Osteoblast (primary cell): ENCODE data around the gene GLCCI1. TPM values are rescaled to one million over a fixed set of nuclear protein-coding genes. Genes with fewer than 3 reads are reported as not detected.

Experiments
- DNase-seq: peaks from one replicate; pipeline ENCODE4 v3.0.0; 2011; ENCODE audit warnings: low spot score, mixed read lengths; ENCODE audit not compliant: insufficient read length; ENCODE audit errors: missing footprints
- H2AFZ ChIP-seq: 2 replicates; pipeline ENCODE4 v1.6.0; 2011; ENCODE audit warnings: mild to moderate bottlenecking, low read length
- H3K27ac ChIP-seq: 2 replicates; pipeline ENCODE4 v1.5.1; 2011; ENCODE audit warnings: mild to moderate bottlenecking, low read depth, low read length, moderate library complexity
- H3K27me3 ChIP-seq: 2 replicates; pipeline ENCODE4 v1.6.0; 2012; ENCODE audit warnings: mild to moderate bottlenecking, control low read depth, inconsistent platforms, low read length, moderate library complexity; ENCODE audit not compliant: insufficient read depth
- H3K36me3 ChIP-seq: 2 replicates; pipeline ENCODE4 v1.5.1; 2011; ENCODE audit warnings: mild to moderate bottlenecking, low read length, control low read depth, moderate library complexity; ENCODE audit not compliant: insufficient read depth
- H3K4me1 ChIP-seq: 2 replicates; pipeline ENCODE4 v1.5.1; 2011; ENCODE audit warnings: mild to moderate bottlenecking, low read length, control low read depth, moderate library complexity; ENCODE audit not compliant: insufficient read depth
- H3K4me2 ChIP-seq: 2 replicates; pipeline ENCODE4 v1.6.0; 2011; ENCODE audit warnings: mild to moderate bottlenecking, low read length; ENCODE audit not compliant: insufficient read depth
- H3K4me3 ChIP-seq: fragments of 200-600 bp; sonication (generic); 3 replicates; pipeline ENCODE4 v1.5.1; 2012; ENCODE audit warnings: mild to moderate bottlenecking, low read length, inconsistent platforms; ENCODE audit not compliant: insufficient read depth
- H3K79me2 ChIP-seq: 2 replicates; pipeline ENCODE4 v1.6.0; 2012; ENCODE audit warnings: mild to moderate bottlenecking, low read length, control low read depth, inconsistent platforms; ENCODE audit not compliant: insufficient read depth
- H3K9me3 ChIP-seq: 2 replicates; pipeline ENCODE4 v1.5.1; 2011; ENCODE audit warnings: low read depth, low read length, control low read depth
- H4K20me1 ChIP-seq: 2 replicates; pipeline ENCODE4 v1.6.0; 2012; ENCODE audit warnings: mild to moderate bottlenecking, low read length, control low read depth; ENCODE audit not compliant: insufficient read depth
- total RNA-seq: library from RNA; depleted of rRNA; stranded (reverse); fragments of >200 nt; gene quantifications from 2 replicates; pipeline ENCODE4 v1.2.3, GENCODE V29; 2012
- TF ChIP-seq, protein P1 (sequence below): IDR thresholded peaks from 2 replicates; pipeline ENCODE4 v1.5.1; 2011; ENCODE audit warnings: mild to moderate bottlenecking, low read depth, low read length, moderate library complexity; ENCODE audit errors: extremely low read depth

GLCCI1 gene
- total RNA-seq, 1 donor: 10.1 TPM

DNA sequence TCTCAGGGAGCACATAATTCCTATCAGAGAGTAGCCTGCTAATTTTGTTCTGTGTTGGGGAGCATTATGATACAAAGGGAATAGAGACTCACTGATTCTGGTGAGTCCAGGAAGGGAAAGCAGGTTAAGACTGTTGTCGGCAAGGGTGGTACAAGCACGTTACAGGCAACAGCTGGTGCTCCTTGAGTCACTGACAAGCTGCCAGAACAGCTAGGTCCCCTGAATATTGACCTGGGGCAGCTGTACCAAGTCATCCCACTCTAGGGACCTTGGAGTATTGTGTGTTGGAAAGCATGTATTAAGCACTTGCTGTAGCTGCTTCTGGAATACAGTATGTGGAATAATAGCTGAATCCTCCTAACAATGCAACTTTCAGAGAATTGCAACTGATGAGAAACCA lies 37.0 kb upstream of the GLCCI1 start:
- Histone ChIP-seq H3K27ac (no peak overlapping the region), H3K4me3 (no peak overlapping the region), H3K27me3 (no peaks in the 10 kb centered on the region), H4K20me1 (no peaks in the 10 kb centered on the region), H3K79me2 (no peaks in the 10 kb centered on the region), H3K9me3 (no peaks in the 10 kb centered on the region), H3K36me3 (no peaks in the 10 kb centered on the region), H2AFZ (no peak overlapping the region), H3K4me2 (no peak overlapping the region), H3K4me1 (no peaks in the 10 kb centered on the region)
- DNase-seq: no peak
- TF ChIP-seq, protein P1, sequence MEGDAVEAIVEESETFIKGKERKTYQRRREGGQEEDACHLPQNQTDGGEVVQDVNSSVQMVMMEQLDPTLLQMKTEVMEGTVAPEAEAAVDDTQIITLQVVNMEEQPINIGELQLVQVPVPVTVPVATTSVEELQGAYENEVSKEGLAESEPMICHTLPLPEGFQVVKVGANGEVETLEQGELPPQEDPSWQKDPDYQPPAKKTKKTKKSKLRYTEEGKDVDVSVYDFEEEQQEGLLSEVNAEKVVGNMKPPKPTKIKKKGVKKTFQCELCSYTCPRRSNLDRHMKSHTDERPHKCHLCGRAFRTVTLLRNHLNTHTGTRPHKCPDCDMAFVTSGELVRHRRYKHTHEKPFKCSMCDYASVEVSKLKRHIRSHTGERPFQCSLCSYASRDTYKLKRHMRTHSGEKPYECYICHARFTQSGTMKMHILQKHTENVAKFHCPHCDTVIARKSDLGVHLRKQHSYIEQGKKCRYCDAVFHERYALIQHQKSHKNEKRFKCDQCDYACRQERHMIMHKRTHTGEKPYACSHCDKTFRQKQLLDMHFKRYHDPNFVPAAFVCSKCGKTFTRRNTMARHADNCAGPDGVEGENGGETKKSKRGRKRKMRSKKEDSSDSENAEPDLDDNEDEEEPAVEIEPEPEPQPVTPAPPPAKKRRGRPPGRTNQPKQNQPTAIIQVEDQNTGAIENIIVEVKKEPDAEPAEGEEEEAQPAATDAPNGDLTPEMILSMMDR: no peak

GRCh38 chr7:7932553-7932952 lies 36.0 kb upstream of the GLCCI1 start:
- Histone ChIP-seq H3K36me3 (no peaks in the 10 kb centered on the region), H3K4me3 (no peak overlapping the region), H3K4me1 (no peaks in the 10 kb centered on the region), H3K27me3 (no peaks in the 10 kb centered on the region), H3K4me2 (no peak overlapping the region), H4K20me1 (no peaks in the 10 kb centered on the region), H3K79me2 (no peaks in the 10 kb centered on the region), H3K27ac (no peak overlapping the region), H3K9me3 (no peaks in the 10 kb centered on the region), H2AFZ (no peak overlapping the region)
- TF ChIP-seq, protein P1: no peak
- no peak for DNase-seq

- no peak for DNase-seq
- H3K4me2 ChIP-seq: no peak overlapping the region
Measured at GRCh38 chr7:7933915-7934526, 34.6 kb upstream of the GLCCI1 start.

DNA sequence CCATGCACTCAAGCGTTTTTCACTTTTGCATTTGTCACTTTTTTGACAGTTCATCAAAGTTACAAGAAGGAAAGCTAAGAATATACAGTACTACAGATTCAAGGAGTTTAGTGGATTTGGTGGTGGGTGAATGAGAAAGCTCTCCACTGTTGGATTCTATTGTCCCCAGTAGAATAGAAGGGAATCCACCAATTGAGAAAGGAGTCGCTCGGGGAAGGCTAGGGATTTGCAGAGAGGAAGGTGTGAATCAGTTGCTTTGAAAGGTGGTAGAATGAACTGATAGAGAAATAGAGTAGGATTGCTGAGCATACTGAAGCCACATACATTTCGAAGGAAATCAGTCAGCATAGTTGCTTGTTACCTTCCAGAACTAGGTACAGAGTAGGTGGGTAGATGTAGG lies 33.7 kb upstream of the GLCCI1 start:
- H3K27me3 ChIP-seq: no peaks in the 10 kb centered on the region
- H4K20me1 ChIP-seq: no peaks in the 10 kb centered on the region
- no peaks in the 10 kb centered on the region for H3K4me1 ChIP-seq
- DNase-seq: no peak
- no peak overlapping the region for H3K27ac ChIP-seq
- H3K36me3 ChIP-seq: no peaks in the 10 kb centered on the region
- H3K9me3 ChIP-seq: no peaks in the 10 kb centered on the region
- no peak overlapping the region for H3K4me2 ChIP-seq
- no peak overlapping the region for H2AFZ ChIP-seq
- TF ChIP-seq, protein P1: no peak
- H3K4me3 ChIP-seq: no peak overlapping the region
- H3K79me2 ChIP-seq: no peaks in the 10 kb centered on the region

More at GRCh38 chr7:7933915-7934526, 34.6 kb upstream of the GLCCI1 start:
- H3K9me3 ChIP-seq: no peaks in the 10 kb centered on the region
- H2AFZ ChIP-seq: no peak overlapping the region
- no peak overlapping the region for H3K27ac ChIP-seq
- no peaks in the 10 kb centered on the region for H4K20me1 ChIP-seq
- H3K79me2 ChIP-seq: no peaks in the 10 kb centered on the region
- TF ChIP-seq, protein P1: no peak
- H3K4me3 ChIP-seq: no peak overlapping the region
- no peaks in the 10 kb centered on the region for H3K4me1 ChIP-seq
- no peaks in the 10 kb centered on the region for H3K36me3 ChIP-seq
- H3K27me3 ChIP-seq: no peaks in the 10 kb centered on the region
